KBM-7 (cell line): Measurements from ENCODE around the gene RAB2B.
"Not testable (repeated sequence)": the region's sequence is repeated elsewhere in the genome, so short reads cannot be mapped to it uniquely, and the experiment has no call there.

Experiments used
- DNase-seq: peaks from one replicate; pipeline ENCODE4 v3.0.0-alpha.2; 2015
- in situ Hi-C: fragments of 300-500 bp; cut with MboI; formaldehyde crosslinking; loops from 2 replicates; pipeline ENCODE4 v1.14.3; 2020; ENCODE audit warnings: low sequenced_read_pairs, low pct_unique_long_range_greater_than_20kb, mixed read lengths

Gene RAB2B

DNA sequence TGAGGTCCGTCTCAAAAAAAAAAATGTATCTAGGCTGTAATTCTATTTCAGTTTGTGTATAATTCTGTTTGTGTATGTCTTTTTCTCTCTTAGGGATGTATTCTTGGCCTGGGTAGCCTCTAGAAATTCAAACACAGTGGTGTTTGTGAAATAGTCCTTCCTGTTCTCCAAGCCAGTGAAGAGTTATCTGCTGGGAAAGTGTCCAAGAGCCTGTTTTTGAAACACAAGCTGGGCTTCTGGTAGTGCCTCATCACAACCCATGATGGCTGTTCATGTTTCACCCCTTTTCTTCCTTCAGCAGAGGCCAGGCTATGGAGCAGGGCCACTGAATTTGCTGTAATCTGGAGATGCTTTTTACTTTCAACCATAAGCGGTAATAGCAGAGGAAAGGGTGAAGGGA lies 19.7 kb upstream of the RAB2B start:
- in situ Hi-C loops = no loop called here
- no peak for DNase-seq

DNA sequence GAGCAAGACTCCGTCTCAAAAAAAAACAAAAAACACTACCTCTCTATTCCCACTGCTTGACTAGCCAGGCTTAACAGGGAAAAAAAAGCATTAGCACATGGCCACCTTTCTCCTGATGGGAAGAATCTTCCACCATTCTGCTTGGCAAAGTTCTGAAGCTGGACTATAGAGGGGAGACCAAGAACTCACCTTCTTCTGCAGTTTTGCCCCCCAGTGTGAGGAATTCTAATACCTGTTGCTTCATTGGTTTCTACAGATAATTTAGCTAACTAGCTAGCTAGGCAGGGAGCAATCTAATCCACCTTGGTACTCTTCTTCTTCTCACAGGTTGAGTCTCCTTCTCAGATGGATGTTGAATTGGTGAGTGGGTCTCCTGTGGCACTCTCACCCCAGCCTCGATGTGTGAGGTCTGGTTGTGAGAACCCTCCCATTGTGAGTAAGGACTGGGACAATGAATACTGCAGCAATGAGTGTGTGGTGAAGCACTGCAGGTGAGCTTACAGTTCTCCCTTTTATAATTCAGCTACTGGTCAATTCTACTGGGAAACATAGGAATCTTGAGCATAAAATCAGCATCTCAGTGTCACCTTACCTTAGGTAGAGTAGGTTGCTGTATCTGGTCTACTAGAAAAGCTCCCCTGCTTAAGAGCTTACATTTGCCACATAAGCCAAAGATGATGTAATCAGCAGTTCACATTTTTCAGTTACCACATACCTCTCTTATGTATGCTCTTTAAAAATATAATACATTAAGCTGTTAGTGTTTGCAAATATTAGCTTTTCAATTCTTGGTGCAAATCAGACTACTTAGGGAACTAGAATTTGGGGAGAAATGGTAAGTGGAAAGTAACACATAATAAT lies 18.4 kb upstream of the RAB2B start:
- in situ Hi-C loops = no loop called here

DNA sequence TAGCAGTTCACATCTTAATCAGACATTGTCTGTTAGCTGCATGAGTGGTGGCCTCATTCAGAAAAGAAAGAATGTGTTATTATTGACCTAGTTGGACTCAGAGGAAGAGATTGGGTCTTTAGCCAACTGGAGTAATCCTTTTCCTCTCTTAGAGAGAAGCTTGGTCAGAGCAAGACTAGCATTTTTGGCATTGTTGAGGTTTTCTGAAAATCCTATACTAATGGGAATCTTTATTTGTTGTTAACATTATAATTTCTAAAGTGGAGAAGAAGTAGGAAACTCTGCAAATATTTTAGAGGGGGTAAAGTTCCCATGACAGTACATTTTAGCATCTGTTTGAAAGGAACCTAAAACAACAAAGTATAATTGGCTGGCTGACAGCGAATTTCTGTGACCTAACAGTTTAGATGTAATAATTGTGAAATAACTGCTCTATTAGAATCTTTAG lies 9.9 kb upstream of the RAB2B start:
- in situ Hi-C loops = no loop called here
- DNase-seq = no peak

More for the DNA sequence above, 18.4 kb upstream of the RAB2B start:
- DNase-seq = no peak

DNA sequence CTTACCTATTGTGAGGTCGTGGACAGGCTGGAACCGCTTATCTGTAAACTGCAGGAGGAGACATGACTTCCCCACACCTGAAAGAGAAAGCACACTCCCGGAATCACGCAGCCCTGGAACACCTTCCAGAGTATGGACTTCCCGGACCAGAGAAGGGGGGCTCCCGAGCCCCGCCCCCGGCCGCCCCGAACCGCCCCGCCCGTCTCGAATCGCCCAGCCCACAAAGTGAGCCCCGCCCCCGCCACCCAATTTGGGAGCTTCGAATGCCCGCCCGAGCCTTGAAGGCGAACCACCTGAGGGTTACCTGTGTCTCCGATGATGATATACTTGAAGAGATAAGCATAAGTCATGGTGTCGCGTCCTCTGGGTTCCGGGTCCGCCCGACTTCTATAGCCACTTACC lies 235 bp downstream of the RAB2B start:
- in situ Hi-C loops = no loop called here
- no peak for DNase-seq

DNA sequence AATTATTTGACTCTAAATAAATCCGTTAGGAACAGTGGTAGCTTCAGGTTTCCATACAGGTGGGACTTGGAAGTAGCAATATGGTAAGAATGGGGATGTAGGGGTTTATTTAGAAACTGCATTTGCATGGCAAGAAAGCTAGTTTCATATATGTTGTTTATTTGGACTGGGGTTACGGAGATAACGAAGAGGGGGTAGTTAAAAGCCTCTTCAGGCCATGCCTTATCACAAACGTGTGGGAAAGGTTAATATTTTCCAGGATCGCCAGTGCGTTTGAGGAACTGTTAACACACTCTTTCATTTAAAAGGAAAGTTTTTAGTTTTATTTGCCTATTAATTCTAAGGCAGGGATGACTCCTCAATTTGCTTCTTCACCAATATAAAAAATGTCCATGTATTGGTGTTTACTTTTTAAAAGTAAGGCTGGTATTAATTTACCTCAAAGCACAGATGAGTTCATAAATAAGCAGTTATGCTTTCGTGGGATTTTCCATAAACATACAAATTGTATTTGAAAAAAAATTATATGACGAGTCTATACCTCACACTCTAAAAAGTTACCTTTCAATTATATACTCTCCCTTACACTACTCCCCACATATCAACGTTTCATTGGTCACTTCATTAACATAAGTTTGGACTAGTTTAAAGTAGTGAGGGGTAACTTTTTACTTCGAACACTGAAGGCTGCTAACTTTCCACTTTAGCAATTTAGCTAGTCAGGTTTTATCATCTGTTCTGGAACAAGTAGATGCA lies 814 bp downstream of the RAB2B start:
- in situ Hi-C loops = no loop called here
- DNase-seq = no peak

DNA sequence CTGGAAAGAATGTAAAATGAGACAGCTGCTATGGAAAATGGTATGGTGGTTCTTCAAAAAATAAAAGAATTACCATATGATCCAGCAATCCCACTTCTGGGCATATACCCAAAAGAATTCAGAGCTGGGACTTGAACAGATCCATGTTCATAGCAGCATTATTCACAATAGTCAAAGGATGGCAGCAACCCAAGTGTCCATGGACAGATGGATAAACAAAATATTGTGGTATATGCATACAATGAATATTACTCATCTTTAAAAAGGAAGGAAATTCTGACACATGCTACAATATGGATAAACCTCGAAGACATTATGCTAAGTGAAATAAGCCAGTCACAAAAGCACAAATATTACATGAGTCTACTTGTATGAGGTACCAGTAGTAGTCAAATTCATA lies 9.1 kb downstream of the RAB2B start:
- DNase-seq = no peak
- in situ Hi-C loops = no loop called here

DNA sequence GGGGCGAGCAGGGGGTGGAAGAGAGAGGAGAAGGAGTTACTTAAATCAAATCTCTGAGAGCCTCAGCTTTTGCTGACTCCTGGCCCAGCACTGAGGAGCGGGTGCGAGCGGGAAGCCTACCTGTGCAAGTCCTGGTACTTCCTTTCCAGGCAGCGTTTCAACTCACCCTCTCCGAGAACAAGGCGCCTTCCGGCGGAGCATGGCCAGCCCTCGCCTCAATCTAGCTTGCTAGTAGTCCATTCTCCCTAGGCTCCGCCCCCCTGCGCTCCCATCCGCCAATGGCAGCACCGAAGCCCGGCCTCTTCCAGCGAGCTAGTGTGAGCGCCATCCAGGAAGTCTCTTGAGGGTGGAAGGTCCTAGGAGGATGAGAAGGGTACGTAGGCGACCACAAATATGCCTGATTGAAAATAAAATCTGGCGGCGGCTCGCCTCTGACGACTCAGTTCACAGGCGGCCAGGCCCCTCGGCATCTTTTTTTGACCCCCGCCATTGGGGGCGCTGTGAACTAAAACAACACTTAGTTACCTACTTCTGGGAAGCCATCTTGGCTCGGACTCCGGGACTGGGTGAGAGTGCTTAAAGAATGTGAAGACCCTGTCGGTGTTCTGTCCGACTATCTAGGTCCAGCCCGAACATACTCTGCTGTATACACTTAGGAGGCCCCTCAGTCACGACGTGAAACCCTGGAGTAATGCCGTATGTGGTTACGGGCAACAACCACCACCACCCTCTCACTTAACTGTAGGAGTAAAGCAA lies 20.7 kb downstream of the RAB2B start, which contains the start of gene CHD8:
Gene CHD8 (minus strand): TSS at position 212 of the 756 bp plus-strand sequence. CDS start 24,480 bp downstream, outside the sequence.
- in situ Hi-C loops = no loop called here
- DNase-seq = peak; percentile 100

DNA sequence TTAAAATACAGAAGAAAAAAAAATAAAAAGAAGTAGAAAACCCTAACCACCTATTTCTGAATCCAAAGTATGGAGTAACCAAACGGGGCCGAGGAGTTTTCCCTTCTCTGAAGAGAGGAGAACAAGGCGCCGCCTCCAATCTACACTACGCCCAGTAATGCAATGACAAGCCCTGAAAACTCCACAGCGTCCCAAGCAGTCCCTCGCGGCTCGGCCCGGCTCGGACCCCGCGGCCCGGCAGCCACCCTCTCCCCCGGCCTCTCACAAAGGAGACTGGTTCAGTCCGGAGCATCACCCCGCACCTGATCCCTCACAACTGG lies 21.2 kb downstream of the RAB2B start:
- in situ Hi-C loops = no loop called here
- no peak for DNase-seq

DNA sequence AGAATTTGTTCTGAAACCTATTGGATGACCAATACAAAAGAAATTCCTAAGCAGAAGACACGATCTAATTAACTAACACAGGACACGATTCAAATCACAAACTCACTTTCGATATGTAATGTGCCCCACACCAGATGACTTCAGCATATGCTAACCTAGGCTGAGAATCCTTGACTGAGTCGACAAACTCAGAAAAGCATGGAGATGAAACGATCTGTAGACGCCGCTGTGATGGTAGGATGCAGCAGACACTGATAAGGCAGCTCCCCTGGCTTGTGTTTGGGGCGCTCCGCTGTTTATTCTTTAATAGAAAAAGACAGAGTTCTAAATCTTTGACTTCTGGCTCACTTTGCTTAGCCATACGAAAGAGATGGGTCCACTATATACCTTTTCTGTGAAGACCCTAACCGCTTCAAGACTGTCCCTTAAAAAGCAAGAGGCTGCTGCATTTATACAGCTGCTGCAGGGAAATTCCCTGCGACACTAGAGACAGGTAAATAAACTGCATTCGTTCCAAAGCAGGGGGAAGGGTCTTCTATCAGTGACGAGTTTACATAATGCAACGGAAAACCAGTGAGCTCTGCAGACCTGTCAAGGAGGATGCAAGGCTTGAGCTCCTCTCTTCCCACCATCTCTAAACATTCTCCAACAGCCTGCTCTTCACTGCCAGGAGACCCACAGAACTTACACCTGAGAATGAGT lies 21.8 kb downstream of the RAB2B start:
- DNase-seq = no peak
- in situ Hi-C loops = no loop called here

DNA sequence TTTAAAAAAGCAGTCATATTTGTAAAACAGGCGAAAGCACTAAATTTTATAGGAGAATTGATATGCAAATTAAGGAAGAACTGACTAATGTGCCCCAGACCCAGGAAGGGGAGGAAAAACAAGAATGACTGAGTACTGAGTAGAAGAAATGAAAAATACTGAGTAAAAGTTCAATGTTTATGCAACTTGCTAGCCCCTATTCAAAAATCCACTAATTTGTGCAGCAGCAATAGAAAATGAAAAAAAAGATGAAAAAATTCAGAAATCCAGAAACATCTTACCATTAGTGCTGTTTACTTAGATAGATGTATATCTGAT lies 26.9 kb downstream of the RAB2B start:
- in situ Hi-C loops = no loop called here
- no peak for DNase-seq

DNA sequence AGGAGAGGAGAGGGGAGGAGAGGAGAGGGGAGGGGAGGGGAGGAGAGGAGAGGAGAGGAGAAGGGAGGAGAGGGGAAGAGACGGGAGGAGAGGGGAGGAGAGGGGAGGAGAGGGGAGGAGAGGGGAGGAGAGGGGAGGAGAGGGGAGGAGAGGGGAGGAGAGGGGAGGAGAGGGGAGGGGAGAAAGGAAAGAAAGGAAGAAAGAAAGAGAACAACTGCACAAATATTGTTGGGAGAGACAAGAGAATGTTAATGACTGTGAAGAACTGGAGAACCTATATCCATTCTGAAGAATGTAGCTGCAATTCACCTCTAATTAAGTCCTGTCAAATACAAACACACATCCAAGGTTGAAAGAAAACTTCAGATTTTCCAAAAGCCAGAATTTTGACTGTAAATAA lies 34.1 kb downstream of the RAB2B start:
- in situ Hi-C loops, DNase-seq: not testable (repeated sequence)

DNA sequence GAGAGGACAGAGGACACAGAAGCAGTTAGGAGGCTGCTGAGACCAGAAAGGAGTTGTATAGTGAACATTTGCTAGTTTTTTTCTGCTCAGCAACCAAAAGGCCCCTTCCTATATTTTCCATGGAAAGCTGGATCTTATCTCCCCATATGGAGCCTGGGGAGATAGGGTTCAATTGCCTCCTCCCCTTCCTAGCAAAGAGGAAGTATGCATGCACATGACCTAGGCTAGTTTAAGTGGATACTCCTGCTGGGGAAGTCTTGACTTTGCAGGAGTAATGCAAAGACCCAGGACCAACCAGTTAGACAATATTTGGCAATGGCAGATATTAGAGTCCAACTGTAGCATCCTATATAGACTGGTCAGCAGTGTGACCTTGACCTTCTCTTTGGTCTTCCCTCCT lies 35.9 kb downstream of the RAB2B start:
- DNase-seq = peak; percentile 44
- in situ Hi-C loops = no loop called here

DNA sequence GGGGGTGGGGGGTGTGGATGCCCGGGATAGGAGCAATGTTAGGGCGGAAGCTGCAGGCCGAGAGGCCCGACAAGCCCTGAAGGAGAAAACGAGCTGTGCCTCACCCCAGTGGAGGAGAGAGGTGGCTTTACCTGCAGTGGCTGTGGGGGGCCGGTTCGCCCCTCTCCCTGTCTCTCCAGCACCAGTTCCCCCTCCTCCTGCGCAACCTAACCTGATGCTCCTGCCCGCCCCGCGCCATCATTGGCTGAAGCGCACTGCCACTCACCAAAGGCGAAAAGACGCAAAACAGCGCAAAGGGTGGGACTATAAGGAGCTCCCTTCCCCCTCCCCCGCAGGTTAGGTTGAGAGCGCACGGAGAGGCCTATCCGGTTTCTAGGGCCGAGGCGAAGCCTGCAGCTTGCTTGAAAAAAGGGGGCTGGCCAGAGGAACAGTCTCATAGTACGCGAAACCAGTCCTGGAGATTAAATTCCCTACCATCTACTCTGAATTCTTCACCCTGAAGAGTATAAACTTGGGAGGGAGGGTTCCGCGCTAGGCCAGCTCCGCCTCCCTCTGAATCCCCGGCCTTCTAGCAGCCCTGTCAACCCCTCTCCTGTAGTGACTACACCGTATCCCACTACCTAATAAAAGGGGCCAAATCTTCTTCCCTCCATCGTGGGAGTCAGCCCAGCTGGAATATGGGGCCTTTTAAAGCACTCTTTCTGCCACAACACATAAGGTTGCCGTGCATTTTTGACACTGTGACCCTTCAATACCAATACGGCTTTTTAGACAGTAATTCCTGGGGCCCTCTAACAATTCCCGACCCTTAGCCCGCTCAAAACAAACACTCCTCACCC lies 39.5 kb downstream of the RAB2B start:
- in situ Hi-C loops = no loop called here
- DNase-seq = peak; percentile 99

DNA sequence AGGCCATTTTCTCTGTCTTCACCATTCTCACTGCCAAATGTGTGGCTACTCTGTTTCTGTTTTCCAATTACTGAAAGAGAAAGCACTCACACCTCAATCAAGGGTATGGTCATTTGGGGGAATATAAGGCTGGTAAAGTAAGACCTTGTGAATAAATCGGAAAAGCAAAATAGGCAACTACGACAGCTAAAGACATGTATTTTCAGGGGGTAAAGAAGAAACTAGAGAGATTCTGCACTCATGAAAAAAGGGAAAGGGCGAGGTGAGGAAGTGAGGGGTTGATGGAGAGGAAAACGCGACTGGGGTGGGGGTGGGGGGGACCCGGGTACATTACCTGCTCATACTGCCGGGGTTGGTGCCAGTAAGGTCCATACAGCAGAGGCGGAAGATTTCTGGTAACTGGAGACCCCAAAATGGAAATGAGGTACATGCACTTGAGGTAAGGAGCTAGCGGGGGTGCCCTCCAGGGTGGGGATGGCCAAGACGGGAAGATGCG lies 40.1 kb downstream of the RAB2B start:
- peak; percentile 15 for DNase-seq
- in situ Hi-C loops = no loop called here

DNA sequence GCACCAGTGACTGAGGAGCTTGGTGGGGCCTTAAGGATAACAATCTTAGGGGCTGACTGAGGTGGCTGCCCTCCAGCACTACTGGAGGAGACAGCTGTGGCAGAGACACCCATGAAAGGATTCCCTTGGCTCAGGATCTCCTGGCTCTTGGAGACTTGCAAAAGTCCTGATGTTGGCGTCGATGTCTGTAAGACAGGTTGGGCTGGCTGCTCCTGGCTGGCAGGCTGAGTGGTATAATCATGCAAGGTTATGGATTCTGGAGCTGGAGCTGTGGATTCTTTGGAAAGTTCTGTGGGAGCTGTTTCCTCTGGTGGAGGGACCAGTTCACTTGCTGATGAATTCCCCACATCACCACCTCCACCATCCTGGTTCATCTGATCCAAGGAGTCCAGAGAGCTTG lies 45.6 kb downstream of the RAB2B start:
- in situ Hi-C loops = no loop called here

DNA sequence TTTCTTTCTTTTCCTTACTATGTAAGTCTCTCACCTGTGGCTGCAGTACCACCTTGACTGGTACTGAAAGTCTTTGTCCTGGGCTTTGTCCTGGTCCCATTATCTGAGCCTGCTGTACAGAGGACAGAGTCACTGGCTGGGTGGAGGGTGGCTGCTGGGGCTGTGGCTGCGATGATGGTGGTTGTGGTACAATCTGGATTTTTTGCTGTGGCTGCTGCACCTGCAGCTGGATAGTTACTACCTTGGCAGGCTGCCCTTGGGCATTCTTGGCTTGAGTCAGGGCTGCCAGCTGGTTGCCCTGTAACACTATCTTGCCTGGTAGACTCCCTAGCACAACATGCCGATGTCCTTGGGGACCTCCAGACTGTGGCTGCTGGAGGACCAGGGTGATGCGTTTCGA lies 47.8 kb downstream of the RAB2B start:
- no peak for DNase-seq
- in situ Hi-C loops = no loop called here

More for the DNA sequence above, 45.6 kb downstream of the RAB2B start:
- DNase-seq = no peak

DNA sequence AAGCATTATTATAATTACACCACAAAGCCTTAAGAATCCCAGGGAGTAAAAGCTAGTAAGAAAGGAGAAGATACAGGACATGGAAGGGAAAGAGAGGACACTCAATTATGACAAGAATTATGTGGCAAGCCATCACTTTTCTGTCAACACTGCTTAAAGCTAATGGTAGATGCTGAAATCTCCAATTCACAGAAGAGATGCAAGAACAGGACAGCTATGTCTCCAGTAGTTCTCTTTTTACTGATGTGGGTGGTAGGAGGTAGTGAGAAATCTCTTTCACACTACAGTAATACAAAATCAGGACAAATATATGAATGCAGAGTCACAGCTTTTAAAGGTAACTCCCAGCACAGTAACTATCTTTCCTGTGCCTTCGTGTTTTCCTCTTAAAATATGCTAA lies 50.1 kb downstream of the RAB2B start:
- no peak for DNase-seq
- in situ Hi-C loops = no loop called here

DNA sequence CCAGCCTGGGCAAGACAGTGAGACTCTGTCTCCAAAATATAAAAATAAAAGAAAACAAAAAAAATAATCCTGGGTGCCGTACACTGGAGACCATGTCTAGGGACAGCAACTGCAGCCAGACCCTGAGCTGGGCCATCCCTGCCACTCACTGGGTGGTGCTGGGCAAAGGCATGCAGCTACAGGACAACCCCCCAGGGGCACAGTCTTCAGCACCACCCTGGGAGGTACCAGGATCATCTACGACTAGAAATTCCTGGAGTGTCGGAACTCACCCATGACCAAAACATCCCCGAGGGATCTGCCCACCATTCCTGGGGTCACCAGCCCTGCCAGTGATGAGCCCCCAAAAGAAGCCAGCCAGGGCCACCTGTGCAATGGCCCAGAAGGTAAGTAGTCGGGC lies 57.2 kb downstream of the RAB2B start:
- in situ Hi-C loops = loop anchor here (25.0 kb wide), 1 partner anchor 182 kb away; no protein-coding TSS in a partner anchor
- no peak for DNase-seq
